Fibroblast of skin of right biceps (primary cell): ENCODE data around the gene AHDC1.
"Not testable (repeated sequence)": the region's sequence is repeated elsewhere in the genome, so short reads cannot be mapped to it uniquely, and the experiment has no call there.

Experiments used
- DNase-seq: peaks from one replicate; pipeline ENCODE4 v3.0.0-alpha.2; 2013

The AHDC1 gene

DNA sequence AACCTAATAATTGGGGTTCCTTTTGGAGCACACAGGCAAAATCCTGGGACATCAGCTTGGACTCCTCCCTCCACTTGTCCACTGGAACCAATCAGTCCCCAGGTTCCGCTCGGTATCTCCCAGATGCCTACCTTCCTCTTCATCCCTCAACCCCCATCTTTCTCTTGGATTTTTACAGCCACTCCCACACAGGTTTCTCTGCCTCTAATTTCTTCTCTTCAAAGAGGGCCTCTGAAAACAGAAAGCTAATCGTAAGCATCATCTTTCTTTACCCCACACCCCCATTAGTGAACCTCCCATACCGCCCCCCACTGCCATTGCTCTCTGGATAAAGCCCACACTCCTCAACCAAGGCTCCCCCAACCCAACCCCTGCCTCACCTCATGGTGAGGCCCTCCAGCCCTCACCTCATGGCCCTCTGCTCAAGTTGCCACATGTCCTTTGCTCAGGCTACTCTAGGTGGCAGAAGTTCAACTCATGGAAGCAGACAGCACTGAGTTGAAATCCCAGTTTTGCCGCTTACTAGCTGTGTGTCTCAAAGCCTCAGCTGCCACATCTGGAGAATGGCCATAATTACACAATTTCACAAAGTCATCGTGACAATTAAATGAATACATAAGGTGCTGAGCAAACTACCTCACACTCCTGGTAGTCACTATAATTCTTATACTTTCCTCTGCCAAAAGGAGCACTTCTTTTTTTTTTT, 95.8 kb downstream of the AHDC1 start:
- DNase-seq: no peak

DNA sequence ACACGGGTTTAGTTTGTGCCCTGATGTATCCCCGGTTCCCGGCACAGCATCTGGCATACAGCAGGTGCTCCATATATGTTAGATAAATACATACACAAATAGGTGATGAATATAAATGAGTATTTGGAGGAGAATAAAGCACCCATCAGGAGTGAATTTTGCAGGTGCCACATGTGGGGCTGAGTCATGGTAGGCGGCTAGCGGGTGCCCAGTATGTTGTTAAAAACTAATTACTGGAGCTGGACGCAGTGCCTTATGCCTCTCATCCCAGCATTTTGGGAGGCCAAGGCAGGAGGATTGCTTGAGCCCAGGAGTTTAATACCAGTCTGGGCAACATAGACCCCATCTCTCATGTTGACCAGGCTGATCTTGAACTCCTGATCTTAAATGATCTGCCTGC, 97.2 kb downstream of the AHDC1 start:
- no peak for DNase-seq

DNA sequence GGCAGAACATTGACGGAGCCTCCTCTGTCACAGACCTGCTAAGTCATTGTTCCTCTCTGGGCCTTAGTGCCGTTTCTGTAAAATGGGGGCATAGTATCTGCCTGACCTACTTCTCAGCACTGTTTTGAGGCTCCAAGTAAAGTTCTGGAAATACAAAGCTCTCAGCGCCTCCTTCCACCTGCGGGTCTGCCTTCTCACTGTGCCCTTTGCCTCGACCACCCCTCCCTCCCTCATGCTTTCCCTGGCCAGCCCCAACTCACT, 98.6 kb downstream of the AHDC1 start:
- DNase-seq: no peak

DNA sequence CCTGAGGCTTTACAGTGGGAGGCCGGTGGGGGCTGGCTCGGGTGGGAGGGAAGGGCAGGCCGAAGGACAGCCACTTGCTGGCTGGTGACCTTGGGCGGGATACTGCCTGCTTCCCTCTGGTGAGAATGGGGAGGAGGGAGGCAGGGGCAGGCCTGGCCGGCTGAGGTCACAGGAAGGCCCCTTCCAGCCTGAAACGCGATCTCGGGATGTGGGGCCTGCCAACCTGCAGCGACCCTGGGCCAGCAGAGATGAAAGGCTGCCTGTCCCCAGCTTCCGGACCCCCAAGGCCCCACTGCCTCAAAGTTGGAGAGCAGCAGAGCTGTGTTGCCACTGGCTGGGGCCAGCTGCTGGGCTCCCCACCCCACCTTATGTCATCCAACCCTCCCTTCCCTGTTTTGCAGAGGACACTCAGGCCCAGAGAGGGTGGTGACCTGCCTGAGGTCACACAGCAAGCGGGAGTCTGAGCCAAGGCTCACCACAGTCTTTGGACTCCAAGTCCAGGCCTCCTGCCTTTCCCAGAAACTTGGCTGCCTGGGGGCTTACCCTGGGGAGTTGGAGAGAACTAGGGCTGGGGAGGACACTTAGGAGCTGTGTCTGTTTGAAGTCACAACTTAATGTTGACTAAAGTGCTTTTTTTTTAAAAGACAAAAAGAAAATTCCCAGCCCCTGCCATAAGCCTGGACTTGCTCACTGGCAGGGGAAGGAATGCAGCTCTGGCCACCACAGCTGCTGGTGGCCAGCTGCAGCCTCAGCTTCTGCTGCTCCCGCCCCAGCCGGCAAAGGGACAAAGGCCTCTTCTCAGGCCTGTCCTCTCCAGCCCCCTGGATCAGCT, 99.1 kb downstream of the AHDC1 start:
- no peak for DNase-seq

DNA sequence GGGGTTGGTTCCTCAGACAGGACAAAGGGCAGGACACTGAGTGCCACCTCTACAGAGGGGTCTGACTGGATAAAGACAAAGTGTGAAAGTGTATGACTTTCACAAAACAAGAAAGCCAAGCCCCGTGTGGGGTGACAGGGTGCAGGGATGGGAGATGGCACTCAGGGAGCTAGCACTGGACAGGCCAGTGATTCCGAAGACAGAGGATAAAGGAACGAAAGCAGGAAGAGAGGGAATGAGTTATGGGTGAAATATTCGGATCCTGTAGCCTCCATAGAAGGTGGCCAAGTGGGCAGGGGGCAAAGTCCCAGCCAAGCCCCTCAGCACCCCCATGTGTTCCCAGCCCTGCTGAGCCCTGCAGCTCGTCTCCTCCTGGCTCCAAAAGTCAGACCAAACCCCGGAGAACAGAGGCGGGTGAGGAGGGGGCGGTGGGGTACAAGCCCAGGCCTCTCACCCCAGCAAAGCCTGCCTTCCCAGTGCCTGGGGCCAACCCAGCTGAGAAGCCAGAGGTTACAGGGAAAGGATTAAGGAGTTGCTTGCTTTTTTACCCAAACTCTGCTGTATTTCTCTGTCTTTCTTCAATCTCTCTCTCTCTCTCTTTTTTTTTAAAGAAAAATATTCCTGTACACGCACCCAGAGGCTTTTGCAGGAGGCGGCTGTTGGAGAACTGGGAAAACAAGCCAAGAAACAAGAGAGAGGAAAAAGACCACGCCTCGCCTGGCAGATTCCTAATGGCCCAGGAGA, 99.9 kb downstream of the AHDC1 start:
- DNase-seq: peak; percentile 50

DNA sequence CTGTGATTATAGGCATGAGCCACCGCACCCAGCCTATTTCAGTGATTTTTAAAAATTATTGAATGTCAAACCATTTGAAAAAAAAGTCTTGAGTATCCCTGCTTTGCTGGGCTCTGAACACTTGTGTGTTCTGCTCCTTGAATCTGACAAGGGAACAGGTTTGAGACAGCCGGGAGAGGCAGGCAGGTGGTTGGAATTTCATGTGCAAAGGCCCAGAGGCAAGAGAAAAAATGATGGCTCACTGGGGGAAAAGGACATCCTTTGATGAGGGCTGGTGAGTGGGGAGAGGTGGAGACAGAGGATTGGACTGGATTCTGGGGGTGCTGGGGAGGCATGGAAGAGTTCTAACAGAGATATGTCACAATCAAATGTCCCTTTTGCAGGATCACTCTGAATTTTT, 100.9 kb downstream of the AHDC1 start:
- DNase-seq: no peak

DNA sequence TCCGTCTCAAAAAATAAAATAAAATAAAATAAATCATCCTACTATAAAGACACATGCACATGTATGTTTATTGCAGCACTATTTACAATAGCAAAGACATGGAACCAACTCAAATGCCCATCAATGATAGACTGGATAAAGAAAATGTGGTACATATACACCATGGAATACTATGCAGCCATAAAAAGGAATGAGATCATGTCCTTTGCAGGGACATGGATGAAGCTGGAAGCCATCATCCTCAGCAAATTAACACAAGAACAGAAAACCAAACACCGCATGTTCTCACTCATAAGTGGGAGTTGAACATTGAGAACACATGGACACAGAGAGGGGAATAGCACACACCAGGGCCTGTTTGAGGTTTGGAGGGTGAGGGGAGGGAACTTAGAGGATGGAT, 102.8 kb downstream of the AHDC1 start:
- DNase-seq: not testable (repeated sequence)

DNA sequence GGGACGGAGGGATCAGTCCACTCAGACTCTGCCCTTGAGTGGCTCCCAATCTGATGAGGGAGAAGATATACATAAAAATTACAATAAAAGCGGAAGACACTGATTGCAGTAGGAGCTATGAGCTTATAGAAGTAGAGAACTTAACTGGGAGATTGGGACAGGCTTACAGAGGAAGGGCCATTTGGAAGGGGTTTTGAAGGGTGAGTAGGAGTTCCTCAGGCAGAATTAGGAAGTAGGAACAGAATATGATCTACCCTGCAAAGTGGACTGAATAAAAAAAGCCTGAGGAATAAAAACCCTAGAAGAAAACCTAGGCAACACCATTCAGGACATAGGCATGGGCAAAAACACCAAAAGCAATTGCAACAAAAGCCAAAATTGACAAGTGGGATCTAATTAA, 104.8 kb downstream of the AHDC1 start:
- DNase-seq: no peak

DNA sequence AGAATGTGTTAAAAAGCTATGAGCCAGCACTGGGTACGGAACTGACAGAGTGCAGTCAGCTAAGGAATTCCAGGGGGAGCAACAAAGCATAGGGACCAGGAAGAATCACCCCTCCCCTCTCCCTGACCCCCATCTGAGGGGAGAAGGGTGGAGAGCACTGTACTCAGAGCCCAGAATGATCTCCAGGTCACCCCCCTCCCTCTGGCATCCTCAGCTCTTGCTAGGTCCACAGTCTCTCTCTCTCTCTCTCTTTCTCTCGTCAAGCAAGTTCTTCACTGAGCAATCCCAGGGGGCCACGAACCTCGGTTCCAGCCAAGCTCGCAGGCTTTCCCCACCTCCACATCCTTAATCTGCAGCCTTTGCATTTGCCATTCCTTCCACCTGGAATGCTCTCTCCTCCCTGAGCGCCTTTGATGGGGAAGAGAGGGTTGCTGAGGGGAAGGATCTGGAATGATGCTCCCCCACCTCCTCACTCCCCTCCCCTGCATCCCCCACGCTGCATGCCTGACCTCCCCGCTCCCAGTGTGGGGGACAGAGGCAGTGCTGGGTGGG, 107.3 kb downstream of the AHDC1 start:
- DNase-seq: peak; percentile 79

DNA sequence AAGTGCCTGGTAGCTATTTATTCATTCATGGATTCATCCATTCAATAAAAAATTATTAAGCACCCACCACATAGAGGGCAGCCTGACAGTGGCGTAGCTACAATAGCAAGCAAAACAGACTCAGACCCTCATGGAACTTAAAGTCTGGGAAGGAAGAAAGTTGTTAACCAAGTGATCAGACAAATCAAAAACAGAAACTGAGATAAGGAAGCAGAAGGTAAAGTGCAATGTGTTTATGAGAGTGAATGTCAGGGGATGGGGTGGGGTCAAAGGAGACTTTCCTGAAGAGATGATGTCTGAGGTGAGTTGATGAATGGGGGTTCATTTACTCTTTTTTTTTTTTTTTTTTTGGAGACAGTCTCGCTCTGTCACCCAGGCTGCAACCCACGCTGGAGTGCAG, 111.1 kb downstream of the AHDC1 start:
- no peak for DNase-seq

DNA sequence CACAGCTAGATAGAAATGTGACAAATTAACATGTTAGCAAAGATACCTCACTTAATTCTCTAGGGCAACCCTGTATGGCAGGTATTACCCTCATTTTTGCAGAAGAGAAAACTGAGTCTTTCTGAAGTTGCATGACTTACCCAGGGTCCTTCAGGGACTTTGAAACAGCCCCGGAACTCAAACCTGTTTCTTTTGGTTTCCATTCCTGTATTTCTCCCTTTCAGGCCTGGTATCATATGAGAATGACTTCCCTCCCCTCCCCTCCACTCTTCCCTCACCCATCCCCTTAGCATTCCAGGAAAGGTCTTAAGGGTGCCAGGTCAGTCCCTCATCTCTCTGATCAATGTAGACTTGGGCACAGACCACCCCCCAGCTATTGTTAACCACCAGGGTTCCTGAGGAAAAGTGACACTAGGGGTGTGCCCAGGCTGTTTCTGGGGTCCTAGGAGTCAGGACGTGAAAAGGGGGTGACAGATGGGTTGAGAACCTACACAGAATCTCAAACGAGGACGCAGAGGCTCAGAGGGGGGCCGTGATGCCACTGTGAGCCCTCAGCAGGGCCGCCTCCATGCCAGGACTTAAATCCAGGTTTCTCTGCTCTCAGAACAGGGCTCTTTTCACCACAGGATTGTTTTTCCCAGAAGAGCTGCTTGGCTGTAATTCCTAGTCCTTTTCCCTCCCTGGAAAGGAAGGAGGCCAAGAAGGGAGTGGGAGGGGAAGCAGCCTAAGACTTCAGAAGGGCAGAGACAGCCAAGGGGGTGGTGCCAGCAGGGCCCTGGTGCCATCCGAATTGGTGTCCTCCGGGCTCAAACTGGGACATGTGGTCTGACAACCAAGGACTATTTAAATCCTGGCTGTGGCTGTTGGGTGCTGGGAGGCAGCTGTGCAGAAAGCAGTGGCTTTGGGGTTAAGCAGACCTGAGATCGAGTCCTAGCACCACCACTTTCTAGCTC, 111.9 kb downstream of the AHDC1 start:
- no peak for DNase-seq

DNA sequence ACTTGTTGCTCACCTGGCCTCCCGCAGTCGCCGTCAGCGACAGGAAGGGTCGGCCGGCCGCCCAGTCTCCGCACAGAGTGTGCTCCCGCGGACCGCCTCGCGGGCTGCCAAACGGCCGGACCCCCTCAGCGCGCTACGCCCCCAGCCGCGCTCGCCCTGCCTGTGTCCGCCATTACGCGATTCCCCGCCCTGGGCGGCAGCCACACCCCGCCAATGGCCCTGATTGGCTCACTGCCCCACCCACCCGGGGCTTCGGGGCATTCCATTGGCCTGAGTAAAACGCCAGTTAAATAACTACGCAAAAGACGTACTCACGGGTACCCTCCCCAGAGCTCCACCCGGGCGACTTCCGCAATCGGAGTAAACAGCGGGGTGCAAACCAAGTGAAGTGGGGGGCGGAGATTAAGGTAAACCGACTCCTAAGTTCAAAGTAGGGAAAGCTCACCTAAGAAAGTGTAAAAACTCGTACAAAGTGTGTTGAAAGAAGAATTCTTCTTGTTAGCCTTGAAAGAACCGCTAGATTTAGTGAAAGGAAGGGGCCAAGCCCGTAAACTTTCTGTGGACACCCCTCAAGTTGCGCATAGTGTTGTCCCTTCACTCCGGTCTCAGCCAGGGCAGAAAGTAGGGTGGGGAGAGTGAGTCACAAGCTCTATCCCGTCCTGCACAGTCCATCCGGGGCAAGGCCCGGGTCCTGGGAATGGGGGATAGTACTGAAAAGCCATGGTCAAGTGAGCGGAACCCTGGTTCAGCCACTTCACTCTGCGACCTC, 113.8 kb downstream of the AHDC1 start, which contains the start of gene WASF2:
WASF2 (minus strand) TSS at position 195 of the 769 bp plus-strand sequence. CDS start 61,277 bp downstream, outside the sequence.
- DNase-seq: peak; percentile 98

DNA sequence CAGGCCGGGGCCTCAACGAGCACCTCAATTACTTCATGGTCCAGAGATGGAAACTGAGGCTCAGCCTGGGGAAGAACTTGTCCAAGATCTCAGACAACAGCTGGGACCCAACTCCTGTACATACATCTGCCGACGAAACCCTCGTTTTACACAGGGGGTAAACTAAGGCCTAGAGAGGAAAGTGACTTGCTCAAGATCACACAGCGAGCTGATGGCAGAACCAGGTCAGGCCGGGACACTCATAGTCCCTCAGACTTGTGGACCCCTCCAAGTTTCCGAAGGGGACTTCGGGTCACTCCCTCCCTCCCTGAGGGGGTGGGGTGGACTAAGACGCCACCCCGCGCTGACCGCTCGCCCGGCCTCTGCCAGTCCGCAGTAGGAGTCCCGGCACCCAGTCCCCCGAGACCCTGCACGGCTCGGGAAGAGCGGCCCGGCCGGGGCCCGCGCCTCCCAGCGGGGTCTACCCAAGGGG, 114.4 kb downstream of the AHDC1 start:
- DNase-seq: peak; percentile 31

DNA sequence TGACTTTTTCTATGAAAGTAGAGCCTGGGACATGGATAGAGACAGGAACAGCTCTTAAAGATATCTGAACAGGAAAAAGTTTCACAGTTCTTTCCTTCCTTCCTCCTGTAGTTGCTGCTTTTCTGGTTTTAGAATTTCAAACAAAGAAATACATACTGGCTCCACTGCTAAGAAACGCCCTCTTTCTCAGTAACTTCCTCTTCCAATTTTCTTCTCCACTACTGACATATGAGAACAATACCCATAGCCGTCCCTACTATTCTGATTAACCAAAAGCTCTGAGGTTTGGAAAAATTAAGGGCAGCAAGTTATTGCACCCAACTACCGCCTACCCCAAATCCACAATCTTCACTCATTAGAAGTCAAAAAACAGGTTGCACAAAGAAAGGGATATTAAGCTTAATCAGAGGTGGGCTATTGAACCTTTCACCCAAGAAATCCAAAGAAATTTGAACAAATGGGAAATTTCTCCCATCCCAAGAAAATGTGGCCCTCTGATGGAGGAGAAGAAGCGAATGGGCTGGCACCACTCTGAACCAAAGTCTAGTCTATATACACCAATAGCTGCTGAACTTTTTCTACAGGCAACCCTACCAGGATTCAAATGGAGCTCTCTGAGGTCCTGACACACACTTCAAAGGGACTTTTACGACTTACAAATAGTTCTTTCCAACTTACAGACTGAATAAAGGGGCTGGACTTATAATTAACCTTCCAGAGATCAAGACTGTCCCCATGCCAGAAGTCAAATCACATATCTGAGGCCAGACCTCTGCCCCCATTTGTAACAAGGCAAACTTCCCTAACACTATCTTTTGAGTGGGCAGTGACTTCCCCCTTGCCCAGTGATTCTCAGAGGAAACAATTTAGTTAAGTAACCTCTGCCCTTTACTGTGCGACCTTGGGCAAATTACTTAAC, 115.7 kb downstream of the AHDC1 start:
- DNase-seq: no peak

DNA sequence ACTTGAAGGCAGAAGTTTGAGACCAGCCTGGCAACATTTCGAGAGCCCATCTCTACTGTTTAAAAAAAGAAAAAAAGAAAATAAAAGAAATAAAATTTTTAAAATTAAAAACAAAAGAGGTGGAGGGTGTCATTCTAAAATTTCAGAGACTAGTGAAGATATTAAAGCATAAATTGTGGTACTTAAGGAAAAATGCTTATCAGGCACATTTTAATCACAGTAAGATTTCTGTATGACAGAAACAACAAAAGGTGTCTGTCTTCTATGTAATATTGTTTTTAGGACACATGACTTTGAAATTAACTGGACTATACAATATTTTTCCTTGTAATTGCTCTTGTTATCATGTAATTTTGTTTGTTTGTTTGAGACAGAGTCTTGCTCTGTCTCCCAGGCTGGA, 118.6 kb downstream of the AHDC1 start:
- no peak for DNase-seq
